CD4-positive, alpha-beta T cell (primary cell): ENCODE data around the gene MTG1. TPM values are rescaled to one million over a fixed set of nuclear protein-coding genes. Genes with fewer than 3 reads are reported as not detected.
A peak's percentile ranks its signal among the peaks of the same experiment; 100 is the strongest.

ENCODE experiments used
- ATAC-seq: fragments of 200-7000 bp; cut with Tn5 transposase; one replicate; pipeline ENCODE4 v1.10.0; 2022; ENCODE audit warnings: mild to moderate bottlenecking; ENCODE audit not compliant: poor library complexity
- CTCF ChIA-PET: fragments of 350-600 bp; sonication (Branson Sonifier 250); formaldehyde crosslinking; loops from one replicate; lab custom pipeline; 2021; ENCODE audit warnings: antibody characterized with exemption, inconsistent platforms; lab: Charles Lee
- POLR2A ChIA-PET: fragments of 350-600 bp; sonication (Branson Sonifier 250); formaldehyde crosslinking; loops from one replicate; lab custom pipeline; 2021; ENCODE audit warnings: antibody characterized with exemption, inconsistent platforms; lab: Charles Lee
- DNase-seq, 14 experiments: peaks; one replicate each; pipeline ENCODE4 v3.0.0-alpha.2; 2013 to 2020; ENCODE audit warnings: mixed read lengths in 2 of 14
- H3K27ac ChIP-seq, 2 donors: one replicate each; pipeline versions ENCODE4 v1.5.1 to v1.7.0; 2013; ENCODE audit warnings: low read length in 2 of 2, low read depth in 1 of 2, mild to moderate bottlenecking in 1 of 2
- H3K27me3 ChIP-seq, 2 experiments: 1 replicate in 1 of 2; 2 replicates in 1 of 2; pipeline versions ENCODE4 v1.6.1 to v1.7.0; 2013; ENCODE audit warnings: low read length in 2 of 2, control low read depth in 1 of 2, mild to moderate bottlenecking in 1 of 2, moderate library complexity in 1 of 2; ENCODE audit not compliant: insufficient read depth in 2 of 2, control insufficient read depth in 1 of 2
- H3K36me3 ChIP-seq: one replicate; pipeline ENCODE4 v1.6.1; 2013; ENCODE audit warnings: low read length, control low read depth; ENCODE audit not compliant: insufficient read depth
- H3K4me1 ChIP-seq: one replicate; pipeline ENCODE4 v1.6.1; 2013; ENCODE audit warnings: low read length, control low read depth; ENCODE audit not compliant: insufficient read depth
- H3K4me3 ChIP-seq: one replicate; pipeline ENCODE4 v1.5.1; 2013; ENCODE audit warnings: mild to moderate bottlenecking, low read length, moderate library complexity
- H3K9me3 ChIP-seq, 2 experiments: 1 replicate in 1 of 2; 2 replicates in 1 of 2; pipeline versions ENCODE4 v1.6.1 to v1.7.0; 2013; ENCODE audit warnings: low read length in 2 of 2, mild to moderate bottlenecking in 2 of 2, control low read depth in 1 of 2, moderate library complexity in 1 of 2; ENCODE audit not compliant: control insufficient read depth in 1 of 2, insufficient read depth in 1 of 2
- H3K27ac Mint-ChIP-seq: one replicate; pipeline ENCODE4 v1.8.0; 2020; ENCODE audit warnings: mixed read lengths
- H3K27me3 Mint-ChIP-seq: one replicate; pipeline ENCODE4 v1.8.0; 2021; ENCODE audit warnings: mixed read lengths
- H3K36me3 Mint-ChIP-seq: one replicate; pipeline ENCODE4 v1.8.0; 2021; ENCODE audit warnings: low read depth, mixed read lengths
- H3K4me1 Mint-ChIP-seq: one replicate; pipeline ENCODE4 v1.8.0; 2021; ENCODE audit warnings: low read depth, mixed read lengths
- H3K4me3 Mint-ChIP-seq: one replicate; pipeline ENCODE4 v1.8.0; 2020; ENCODE audit warnings: mild to moderate bottlenecking, mixed read lengths
- H3K9me3 Mint-ChIP-seq: one replicate; pipeline ENCODE4 v1.8.0; 2020; ENCODE audit warnings: mixed read lengths
- CTCF ChIP-seq: fragments of 200-600 bp; IDR thresholded peaks from one replicate; pipeline ENCODE4 v1.8.0; 2022; ENCODE audit warnings: antibody characterized with exemption, mild to moderate bottlenecking
- intact Hi-C, 2 experiments: fragments of 100-400 bp; cut with DNase I in 1 of 2; cut with micrococcal nuclease in 1 of 2; formaldehyde crosslinking; loops; one replicate each; pipeline versions ENCODE4 v1.15.1 to v1.9.0; 2023 to 2025; cut with DNase I, micrococcal nuclease
- total RNA-seq, 174 experiments: library from RNA in 2 of 174; stranded (reverse) in 2 of 174; gene quantifications; one replicate each; pipeline ENCODE4 v1.2.3 and lab custom pipeline; 2021 to 2026

The MTG1 gene
- total RNA-seq, 2 experiments from 2014 or later: 28.5 to 34.9 TPM

- Histone ChIP-seq H3K4me3 (no peak overlapping the region), H3K4me1 (peaks cover 30% of the 10 kb centered on the region), H3K9me3 (no peaks in the 10 kb centered on the region), H3K27ac (no peak overlapping the region), H3K27me3 (no peaks in the 10 kb centered on the region), H3K36me3 (peaks cover 74% of the 10 kb centered on the region)
- peaks cover 15% of the 10 kb centered on the region for H3K4me1 Mint-ChIP-seq
- intact Hi-C loops: no loop called here
- ATAC-seq: no peak
- no peak overlapping the region for H3K27ac Mint-ChIP-seq
- H3K9me3 Mint-ChIP-seq: no peaks in the 10 kb centered on the region
- DNase-seq: no peak
- TF ChIP-seq CTCF: no peak
- CTCF ChIA-PET: no interaction called here
- POLR2A ChIA-PET: interaction anchor here (1.6 kb wide), 1 partner anchor 63 kb away, joined by 3 read pairs; the partner anchor contains the start of gene CALY
- H3K27me3 Mint-ChIP-seq: no peaks in the 10 kb centered on the region
- H3K36me3 Mint-ChIP-seq: peaks cover 80% of the 10 kb centered on the region
- no peak overlapping the region for H3K4me3 Mint-ChIP-seq
Measured at GRCh38 chr10:133399123-133399601, 5.2 kb downstream of the MTG1 start.

DNA sequence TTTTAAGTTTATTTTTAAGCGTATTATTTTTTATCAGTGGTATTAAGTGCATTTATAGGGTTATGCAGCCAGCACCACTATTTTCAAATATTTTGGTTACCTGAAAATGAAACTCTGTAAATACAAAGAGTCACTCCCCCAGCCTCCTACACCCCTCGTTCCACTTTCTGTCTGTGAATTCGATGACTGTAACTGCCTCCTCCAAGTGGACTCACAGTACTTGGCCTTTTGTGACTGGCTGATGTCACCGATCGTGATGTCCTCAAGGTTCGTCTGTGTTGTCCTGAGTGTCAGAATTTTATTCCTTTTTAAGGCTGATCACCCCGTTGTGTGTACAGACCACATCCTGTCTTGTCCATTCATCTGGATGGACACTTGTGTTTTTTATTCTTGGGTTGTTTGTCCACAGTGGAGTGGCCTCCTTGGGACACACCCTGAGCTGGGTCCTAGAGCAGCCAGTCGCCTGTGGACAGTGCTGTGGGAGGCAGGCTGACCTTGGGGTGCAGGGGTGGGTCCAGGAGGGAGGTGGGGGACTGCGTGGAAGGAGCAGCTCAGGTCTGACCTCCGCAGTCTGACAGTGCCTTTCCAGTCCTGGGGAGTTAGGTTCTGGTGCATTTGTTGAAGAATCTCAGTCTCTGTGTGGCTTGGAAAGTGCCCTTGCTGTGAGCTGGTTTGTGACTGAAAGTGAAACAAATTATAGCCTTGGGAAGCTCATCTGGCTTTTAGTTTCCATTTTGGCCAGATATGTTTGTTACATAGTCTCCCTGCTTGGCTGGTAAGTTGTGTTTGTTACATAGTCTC is 6.9 kb downstream of the MTG1 start:
- Mint-ChIP-seq H3K27me3 (no peaks in the 10 kb centered on the region), H3K4me3 (no peak overlapping the region), H3K27ac (no peak overlapping the region), H3K36me3 (peaks cover 83% of the 10 kb centered on the region), H3K9me3 (no peaks in the 10 kb centered on the region), H3K4me1 (peaks cover 17% of the 10 kb centered on the region)
- Histone ChIP-seq H3K27ac (no peak overlapping the region), H3K4me3 (no peak overlapping the region), H3K4me1 (peaks cover 15% of the 10 kb centered on the region), H3K27me3 (no peaks in the 10 kb centered on the region), H3K9me3 (no peaks in the 10 kb centered on the region), H3K36me3 (peaks cover 82% of the 10 kb centered on the region)
- intact Hi-C loops: no loop called here
- no peak for TF ChIP-seq CTCF
- ATAC-seq: no peak
- CTCF ChIA-PET: no interaction called here
- POLR2A ChIA-PET: interaction anchor here (1.0 kb wide), 1 partner anchor 21 kb away, joined by 3 read pairs; no protein-coding TSS in a partner anchor
- peak in 1 of 14 experiments; percentile 25 for DNase-seq

- ATAC-seq (no peak), DNase-seq (no peak)
- Histone ChIP-seq H3K27ac (no peak overlapping the region), H3K36me3 (peaks cover 75% of the 10 kb centered on the region), H3K27me3 (no peaks in the 10 kb centered on the region), H3K9me3 (no peaks in the 10 kb centered on the region), H3K4me3 (no peak overlapping the region), H3K4me1 (peaks cover 15% of the 10 kb centered on the region)
- H3K36me3 Mint-ChIP-seq: peaks cover 88% of the 10 kb centered on the region
- intact Hi-C loops: no loop called here
- no peak overlapping the region for H3K4me3 Mint-ChIP-seq
- H3K27ac Mint-ChIP-seq: no peak overlapping the region
- H3K27me3 Mint-ChIP-seq: no peaks in the 10 kb centered on the region
- H3K9me3 Mint-ChIP-seq: no peaks in the 10 kb centered on the region
- peaks cover 20% of the 10 kb centered on the region for H3K4me1 Mint-ChIP-seq
- CTCF ChIA-PET: no interaction called here
- no peak for TF ChIP-seq CTCF
- POLR2A ChIA-PET: interaction anchor here (1.0 kb wide), 1 partner anchor 20 kb away, joined by 3 read pairs; no protein-coding TSS in a partner anchor
Measured at GRCh38 chr10:133401500-133401899, 7.5 kb downstream of the MTG1 start.
